HT-29 (cell line): ENCODE measurements around the gene PGF. TPM values are rescaled to one million over a fixed set of nuclear protein-coding genes. Genes with fewer than 3 reads are reported as not detected.
A peak's percentile ranks its signal among the peaks of the same experiment; 100 is the strongest.

Source experiments
- DNase-seq: peaks from one replicate; pipeline ENCODE4 v3.0.0-alpha.2; 2015; ENCODE audit warnings: low spot score
- total RNA-seq: library from RNA; depleted of rRNA; stranded (reverse); fragments of >200 nt; shearing (Covaris generic); gene quantifications from 2 replicates; pipeline ENCODE4 v1.2.3, GENCODE V29; 2014

The PGF gene
- total RNA-seq, 1 experiment from 2014 or later = 1.8 TPM

GRCh38 chr14:74919421-74920165 is 35.8 kb downstream of the PGF start:
- no peak for DNase-seq

GRCh38 chr14:74918380-74918779 is 37.0 kb downstream of the PGF start:
- DNase-seq = no peak

GRCh38 chr14:74917646-74918081 is 37.7 kb downstream of the PGF start:
- no peak for DNase-seq

GRCh38 chr14:74917178-74917543 is 38.2 kb downstream of the PGF start:
- no peak for DNase-seq

- no peak for DNase-seq
Measured at GRCh38 chr14:74915826-74916225, 39.6 kb downstream of the PGF start.

- DNase-seq = no peak
Measured at GRCh38 chr14:74915426-74915825, 40.0 kb downstream of the PGF start.

- DNase-seq = peak; percentile 69
Measured at GRCh38 chr14:74913986-74914573, 41.3 kb downstream of the PGF start.

GRCh38 chr14:74913393-74913910 is 41.9 kb downstream of the PGF start:
- DNase-seq = no peak

GRCh38 chr14:74912801-74913200 is 42.6 kb downstream of the PGF start:
- no peak for DNase-seq

GRCh38 chr14:74912111-74912510 is 43.3 kb downstream of the PGF start:
- DNase-seq = no peak

- DNase-seq = peak; percentile 16
Measured at GRCh38 chr14:74911704-74912103, 43.7 kb downstream of the PGF start.

- DNase-seq = no peak
Measured at GRCh38 chr14:74911221-74911620, 44.2 kb downstream of the PGF start.

- no peak for DNase-seq
Measured at GRCh38 chr14:74910556-74910955, 44.8 kb downstream of the PGF start.

GRCh38 chr14:74909911-74910310 is 45.5 kb downstream of the PGF start:
- no peak for DNase-seq

- DNase-seq = no peak
Measured at GRCh38 chr14:74909501-74909900, 45.9 kb downstream of the PGF start.

GRCh38 chr14:74908861-74909341 is 46.5 kb downstream of the PGF start:
- no peak for DNase-seq

- no peak for DNase-seq
Measured at GRCh38 chr14:74907744-74908143, 47.7 kb downstream of the PGF start.

- DNase-seq = no peak
Measured at GRCh38 chr14:74906925-74907521, 48.4 kb downstream of the PGF start.

- DNase-seq = peak; percentile 67
Measured at GRCh38 chr14:74905595-74906142, 49.7 kb downstream of the PGF start.

GRCh38 chr14:74904635-74905503 is 50.5 kb downstream of the PGF start:
- no peak for DNase-seq
